Ovary (tissue), 3 donors: Measurements from ENCODE around the gene GNG7.

ENCODE experiments used
- POLR2A ChIP-seq: fragments of 450-650 bp; IDR thresholded peaks from one replicate; pipeline ENCODE4 v1.6.1; 2017; ENCODE audit warnings: antibody characterized with exemption, mild to moderate bottlenecking, moderate library complexity
- TF ChIP-seq, protein P1 (sequence below), 3 donors: fragments of 450-650 bp in 2 of 3; fragments of 200-600 bp in 1 of 3; IDR thresholded peaks; one replicate each; pipeline versions ENCODE4 v1.5.1 to v1.8.0; 2016 to 2022; ENCODE audit warnings: antibody characterized with exemption in 3 of 3, mild to moderate bottlenecking in 1 of 3
- donor health status: DM: no; HTN: no; CAD: no.

DNA sequence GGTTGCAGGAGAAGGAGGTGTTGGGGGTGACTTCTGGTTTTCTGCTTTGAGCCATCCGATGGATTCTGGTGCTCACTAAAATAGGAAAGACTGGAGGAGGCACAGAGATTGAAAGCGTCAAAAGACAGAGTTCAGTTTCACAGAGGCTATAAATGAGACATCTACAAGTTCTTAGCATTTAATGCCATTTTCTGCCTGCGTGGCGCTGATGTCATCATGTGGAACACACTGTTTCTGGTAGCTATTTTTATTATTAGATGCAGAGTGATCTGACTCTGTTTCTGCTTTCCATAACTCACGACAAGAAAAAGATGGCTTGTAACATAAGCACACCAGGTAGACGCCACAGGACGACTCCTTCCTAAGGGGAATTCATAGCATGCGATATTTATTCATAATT, 40.6 kb upstream of the GNG7 start:
- TF ChIP-seq, protein P1, sequence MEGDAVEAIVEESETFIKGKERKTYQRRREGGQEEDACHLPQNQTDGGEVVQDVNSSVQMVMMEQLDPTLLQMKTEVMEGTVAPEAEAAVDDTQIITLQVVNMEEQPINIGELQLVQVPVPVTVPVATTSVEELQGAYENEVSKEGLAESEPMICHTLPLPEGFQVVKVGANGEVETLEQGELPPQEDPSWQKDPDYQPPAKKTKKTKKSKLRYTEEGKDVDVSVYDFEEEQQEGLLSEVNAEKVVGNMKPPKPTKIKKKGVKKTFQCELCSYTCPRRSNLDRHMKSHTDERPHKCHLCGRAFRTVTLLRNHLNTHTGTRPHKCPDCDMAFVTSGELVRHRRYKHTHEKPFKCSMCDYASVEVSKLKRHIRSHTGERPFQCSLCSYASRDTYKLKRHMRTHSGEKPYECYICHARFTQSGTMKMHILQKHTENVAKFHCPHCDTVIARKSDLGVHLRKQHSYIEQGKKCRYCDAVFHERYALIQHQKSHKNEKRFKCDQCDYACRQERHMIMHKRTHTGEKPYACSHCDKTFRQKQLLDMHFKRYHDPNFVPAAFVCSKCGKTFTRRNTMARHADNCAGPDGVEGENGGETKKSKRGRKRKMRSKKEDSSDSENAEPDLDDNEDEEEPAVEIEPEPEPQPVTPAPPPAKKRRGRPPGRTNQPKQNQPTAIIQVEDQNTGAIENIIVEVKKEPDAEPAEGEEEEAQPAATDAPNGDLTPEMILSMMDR (IDR thresholded peaks at IDR 0.05): no peak
- no peak for TF ChIP-seq POLR2A
